IMR-90 (cell line): ENCODE data around the gene KRTAP5-4. TPM values are rescaled to one million over a fixed set of nuclear protein-coding genes. Genes with fewer than 3 reads are reported as not detected.

Source experiments
- ATAC-seq: fragments of 200-7000 bp; cut with Tn5 transposase; 2 replicates; pipeline ENCODE4 v1.9.1; 2020; ENCODE audit warnings: low read depth, mild to moderate bottlenecking, moderate library complexity
- BruUV-seq: library from RNA; stranded (reverse); fragments of 400-500 nt; replicated peaks from 2 replicates; lab custom pipeline; 2021; lab: Mats Ljungman, UMichigan
- CTCF ChIA-PET: fragments of 300-600 bp; formaldehyde crosslinking; extraction: SDS; loops from one replicate; lab custom pipeline; 2021; ENCODE audit warnings: antibody characterized with exemption; lab: Yijun Ruan, JAX
- POLR2A ChIA-PET: fragments of 300-600 bp; sonication (Branson Sonifier 250); formaldehyde crosslinking; loops from one replicate; lab custom pipeline; 2022; ENCODE audit warnings: antibody characterized with exemption; ENCODE audit not compliant: unreplicated experiment; lab: Charles Lee
- DNase-seq: peaks from one replicate; pipeline ENCODE4 v3.0.0; 2013
- H2AFZ ChIP-seq: replicated peaks from 2 replicates; pipeline ENCODE3; 2013; ENCODE audit warnings: low read length, mild to moderate bottlenecking; ENCODE audit not compliant: poor library complexity
- H2AK5ac ChIP-seq: 2 replicates; pipeline ENCODE4 v1.6.1; 2013; ENCODE audit warnings: low read depth, low read length, inconsistent platforms
- H2AK9ac ChIP-seq: replicated peaks from 2 replicates; pipeline ENCODE3; 2013; ENCODE audit warnings: mild to moderate bottlenecking, low read depth, low read length, moderate library complexity; ENCODE audit not compliant: poor library complexity
- H2BK120ac ChIP-seq: 2 replicates; pipeline ENCODE4 v1.6.1; 2013; ENCODE audit warnings: low read depth, low read length, inconsistent platforms
- H2BK15ac ChIP-seq: 3 replicates; pipeline ENCODE4 v1.6.1; 2013; ENCODE audit warnings: low read depth, low read length, inconsistent platforms
- H2BK20ac ChIP-seq: 2 replicates; pipeline ENCODE4 v1.6.1; 2013; ENCODE audit warnings: low read depth, mild to moderate bottlenecking, inconsistent platforms, low read length, moderate library complexity
- H2BK5ac ChIP-seq: 2 replicates; pipeline ENCODE4 v1.6.1; 2013; ENCODE audit warnings: mild to moderate bottlenecking, low read depth, low read length, inconsistent platforms; ENCODE audit not compliant: poor library complexity, severe bottlenecking
- H3K14ac ChIP-seq: replicated peaks from 2 replicates; pipeline ENCODE4 v1.6.1; 2013; ENCODE audit warnings: low read depth, low read length, inconsistent platforms
- H3K18ac ChIP-seq: 2 replicates; pipeline ENCODE4 v1.6.1; 2013; ENCODE audit warnings: low read depth, low read length, control low read depth
- H3K23ac ChIP-seq: 2 replicates; pipeline ENCODE4 v1.6.1; 2013; ENCODE audit warnings: low read depth, low read length, inconsistent platforms
- H3K27ac ChIP-seq: 2 replicates; pipeline ENCODE4 v1.5.1; 2013; ENCODE audit warnings: mild to moderate bottlenecking, control low read depth, low read length; ENCODE audit not compliant: insufficient read depth
- H3K27me3 ChIP-seq: 2 replicates; pipeline ENCODE4 v1.6.1; 2013; ENCODE audit warnings: low read length; ENCODE audit not compliant: control insufficient read depth, insufficient read depth
- H3K36me3 ChIP-seq: 2 replicates; pipeline ENCODE4 v1.6.1; 2013; ENCODE audit warnings: low read length, mixed read lengths; ENCODE audit not compliant: control insufficient read depth, insufficient read depth
- H3K4ac ChIP-seq: 2 replicates; pipeline ENCODE4 v1.6.1; 2013; ENCODE audit warnings: low read depth, low read length, inconsistent platforms
- H3K4me1 ChIP-seq: 2 replicates; pipeline ENCODE4 v1.6.1; 2013; ENCODE audit warnings: low read length, mixed read lengths; ENCODE audit not compliant: control insufficient read depth, insufficient read depth
- H3K4me2 ChIP-seq: 2 replicates; pipeline ENCODE4 v1.6.1; 2013; ENCODE audit warnings: low read depth, mild to moderate bottlenecking, control low read depth, low read length, moderate library complexity
- H3K4me3 ChIP-seq: 2 replicates; pipeline ENCODE4 v1.5.1; 2013; ENCODE audit warnings: low read depth, mild to moderate bottlenecking, control low read depth, low read length, moderate library complexity; ENCODE audit not compliant: insufficient read depth
- H3K56ac ChIP-seq: 2 replicates; pipeline ENCODE4 v1.6.1; 2013; ENCODE audit warnings: low read length, inconsistent platforms; ENCODE audit not compliant: insufficient read depth; ENCODE audit errors: extremely low read depth
- H3K79me1 ChIP-seq, 2 experiments: 2 replicates each; pipeline ENCODE4 v1.6.1; 2013; ENCODE audit warnings: low read length in 2 of 2, inconsistent platforms in 1 of 2, low read depth in 1 of 2
- H3K9ac ChIP-seq: 2 replicates; pipeline ENCODE4 v1.6.1; 2013; ENCODE audit warnings: low read depth, low read length, control low read depth
- H3K9me1 ChIP-seq: 2 replicates; pipeline ENCODE4 v1.6.1; 2013; ENCODE audit warnings: low read length, inconsistent platforms; ENCODE audit not compliant: insufficient read depth
- H3K9me3 ChIP-seq: 2 replicates; pipeline ENCODE4 v1.6.1; 2013; ENCODE audit warnings: low read length; ENCODE audit not compliant: control insufficient read depth, insufficient read depth
- H4K20me1 ChIP-seq: 2 replicates; pipeline ENCODE4 v1.6.1; 2013; ENCODE audit warnings: low read length, inconsistent platforms; ENCODE audit not compliant: insufficient read depth
- H4K5ac ChIP-seq: 2 replicates; pipeline ENCODE4 v1.6.1; 2013; ENCODE audit warnings: mild to moderate bottlenecking, low read depth, low read length, control low read depth
- H4K8ac ChIP-seq, 2 experiments: 2 replicates each; pipeline ENCODE4 v1.6.1; 2013; ENCODE audit warnings: low read depth in 2 of 2, low read length in 2 of 2, control low read depth in 1 of 2, inconsistent platforms in 1 of 2
- H4K91ac ChIP-seq: 2 replicates; pipeline ENCODE4 v1.6.1; 2013; ENCODE audit warnings: low read depth, low read length, inconsistent platforms; ENCODE audit not compliant: insufficient read depth
- BHLHE40 ChIP-seq: fragments of 150-350 bp; IDR thresholded peaks from 2 replicates; pipeline ENCODE4 v1.6.1; 2016; ENCODE audit warnings: mild to moderate bottlenecking, low read depth, low read length
- CHD1 ChIP-seq: IDR thresholded peaks from 2 replicates; pipeline ENCODE4 v1.6.1; 2012; ENCODE audit warnings: low read depth, low read length, improper control_type of control experiment
- CTCF ChIP-seq: conservative IDR thresholded peaks from 2 replicates; pipeline ENCODE4 v1.5.1; 2012; ENCODE audit warnings: mild to moderate bottlenecking, low read depth, low read length, improper control_type of control experiment
- ELK1 ChIP-seq: fragments of 150-350 bp; IDR thresholded peaks from 2 replicates; pipeline ENCODE4 v1.6.1; 2016; ENCODE audit warnings: low read depth, mild to moderate bottlenecking, low read length, moderate library complexity, borderline replicate concordance
- MAFK ChIP-seq: IDR thresholded peaks from 2 replicates; pipeline ENCODE4 v1.6.1; 2012; ENCODE audit warnings: low read depth, low read length, improper control_type of control experiment
- MAZ ChIP-seq: IDR thresholded peaks from 2 replicates; pipeline ENCODE4 v1.6.1; 2012; ENCODE audit warnings: low read depth, mild to moderate bottlenecking, low read length, improper control_type of control experiment, moderate library complexity, borderline replicate concordance
- NFE2L2 ChIP-seq: fragments of 150-350 bp; IDR thresholded peaks from 2 replicates; pipeline ENCODE4 v1.6.1; 2016; ENCODE audit warnings: low read depth, mild to moderate bottlenecking, low read length
- POLR2A ChIP-seq: IDR thresholded peaks from 2 replicates; pipeline ENCODE4 v1.6.1; 2012; ENCODE audit warnings: mild to moderate bottlenecking, low read depth, low read length
- RAD21 ChIP-seq: IDR thresholded peaks from 2 replicates; pipeline ENCODE4 v1.6.1; 2012; ENCODE audit warnings: low read length, improper control_type of control experiment
- RCOR1 ChIP-seq: IDR thresholded peaks from 2 replicates; pipeline ENCODE4 v1.6.1; 2012; ENCODE audit warnings: mild to moderate bottlenecking, low read length, improper control_type of control experiment; ENCODE audit not compliant: insufficient replicate concordance
- SMC3 ChIP-seq: fragments of 150-350 bp; IDR thresholded peaks from 2 replicates; pipeline ENCODE4 v1.6.1; 2016; ENCODE audit warnings: low read depth, mild to moderate bottlenecking, antibody characterized with exemption, low read length, moderate library complexity
- USF2 ChIP-seq: fragments of 150-350 bp; IDR thresholded peaks from 2 replicates; pipeline ENCODE4 v1.6.1; 2017; ENCODE audit warnings: mild to moderate bottlenecking, antibody characterized with exemption, low read length, low read depth
- WGBS, 2 experiments: methylation state at CpG; one replicate each; pipeline versions ENCODE4 v1.1.5 to v1.1.7; 2013; ENCODE audit warnings: missing lambda C conversion rate in 2 of 2; ENCODE audit not compliant: insufficient read length in 1 of 2; ENCODE audit errors: extremely low coverage in 2 of 2; 5-methylcytosine and 5-hydroxymethylcytosine counted together
- dilution Hi-C: fragments of 300-500 bp; cut with HindIII; formaldehyde crosslinking; loops from one replicate; pipeline ENCODE4 v1.14.3; 2018; ENCODE audit warnings: low sequenced_read_pairs; ENCODE audit not compliant: unreplicated experiment
- in situ Hi-C: fragments of 300-500 bp; cut with MboI; formaldehyde crosslinking; loops from 3 replicates; pipeline ENCODE4 v1.14.3; 2019; ENCODE audit warnings: low sequenced_read_pairs, inconsistent platforms, mixed read lengths
- intact Hi-C: fragments of 100-400 bp; cut with micrococcal nuclease; formaldehyde crosslinking; loops from 2 replicates; pipeline ENCODE4 v1.10.0; 2022
- polyA plus RNA-seq, 3 experiments: library from polyadenylated mRNA; depleted of rRNA; stranded (reverse); fragments of >200 nt; gene quantifications; 2 replicates each; pipeline ENCODE4 v1.2.3, GENCODE V29; 2012; ENCODE audit warnings: low replicate concordance in 1 of 3
- total RNA-seq: library from RNA; depleted of rRNA; stranded (reverse); fragments of >200 nt; gene quantifications from 2 replicates; pipeline ENCODE4 v1.2.3, GENCODE V29; 2012

The KRTAP5-4 gene
- total and polyA plus RNA-seq, 2 of the 4 experiments (the other 2 are of a cell fraction): not detected

- Histone ChIP-seq H2AK9ac (peak overlapping the region; percentile 15), H3K9ac (no peak overlapping the region), H3K4ac (no peak overlapping the region), H4K8ac (no peak overlapping the region), H2BK5ac (no peak overlapping the region), H4K5ac (no peak overlapping the region), H3K4me3 (no peak overlapping the region), H2BK120ac (no peak overlapping the region), H3K9me1 (no peaks in the 10 kb centered on the region), H2AK5ac (no peak overlapping the region), H4K91ac (no peak overlapping the region), H2BK15ac (no peak overlapping the region), H3K79me1 (no peaks in the 10 kb centered on the region), H2AFZ (peak overlapping the region; percentile 73), H3K23ac (no peak overlapping the region), H3K27me3 (peaks cover 51% of the 10 kb centered on the region), H3K36me3 (no peaks in the 10 kb centered on the region), H3K9me3 (no peaks in the 10 kb centered on the region), H3K56ac (no peak overlapping the region), H3K4me1 (no peaks in the 10 kb centered on the region; the same call in 1 of the 2 replicates), H4K20me1 (no peaks in the 10 kb centered on the region), H3K4me2 (no peak overlapping the region), H3K14ac (no peak overlapping the region), H2BK20ac (no peak overlapping the region), H3K18ac (no peak overlapping the region), H3K27ac (no peak overlapping the region)
- 0 out of 2 replicates have a peak, but pooled peaks have one; percentile 22 for TF ChIP-seq MAZ
- TF ChIP-seq USF2: no peak
- TF ChIP-seq SMC3: peak; percentile 81
- no peak for TF ChIP-seq RCOR1
- no peak for TF ChIP-seq CHD1
- TF ChIP-seq ELK1: no peak
- TF ChIP-seq CTCF: peak; percentile 93
- no peak for TF ChIP-seq NFE2L2
- no peak for TF ChIP-seq POLR2A
- no peak for TF ChIP-seq BHLHE40
- no peak for TF ChIP-seq MAFK
- peak; percentile 90 for TF ChIP-seq RAD21
- ChIA-PET CTCF (interaction anchor here (0.6 to 3.0 kb wide), 17 partner anchors 9 to 504 kb away, joined by 3 to 16 read pairs (median 5); no protein-coding TSS in a partner anchor), POLR2A (no interaction called here)
- peak; percentile 29 for DNase-seq
- WGBS, 2 experiments: 41% methylated on average over 17 of the region's 34 CpGs; no CpG with 5 or more reads in 1 of the 2 experiments
- no TSS peak for BruUV-seq
- dilution Hi-C loops: no loop called here
- peak; percentile 97 for ATAC-seq
- in situ Hi-C loops: no loop called here
- intact Hi-C loops: loop anchor here (2.0 to 5.0 kb wide), 3 partner anchors 40 to 504 kb away; no protein-coding TSS in a partner anchor
Measured at GRCh38 chr11:1652771-1653540, 31.0 kb upstream of the KRTAP5-4 start.
